Forelimb muscle (tissue), 1 donor: ENCODE data around the gene TAF7L. TPM values are rescaled to one million over a fixed set of nuclear protein-coding genes. Genes with fewer than 3 reads are reported as not detected.

ENCODE experiments used
- DNase-seq: peaks from one replicate; pipeline ENCODE4 v3.0.0-alpha.2; 2013; ENCODE audit warnings: low read depth
- polyA plus RNA-seq: library from polyadenylated mRNA; unstranded; fragments of 120-200 nt; gene quantifications from one replicate; pipeline ENCODE4 v1.2.1, GENCODE V29; 2013; ENCODE audit not compliant: insufficient read length

TAF7L gene
- polyA plus RNA-seq, 1 donor = 0.25 TPM

DNA sequence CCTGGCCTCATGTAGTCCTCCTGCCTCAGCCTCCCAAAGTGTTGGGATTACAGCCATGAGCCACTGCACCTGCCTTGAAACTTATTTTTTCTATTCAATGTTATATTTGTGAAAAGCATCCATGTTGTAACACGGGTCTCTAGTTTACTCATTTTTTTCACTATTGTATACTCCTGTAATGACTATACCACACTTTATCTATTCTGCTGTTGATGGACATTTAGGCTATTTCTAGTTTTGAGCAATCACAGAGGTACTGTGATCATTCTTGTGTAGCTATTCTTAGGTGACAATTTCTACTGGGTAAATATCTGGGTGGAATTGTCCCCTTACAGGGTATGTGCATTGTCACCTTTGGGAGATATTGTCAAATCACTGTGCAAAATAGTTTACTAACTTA is 67.9 kb downstream of the TAF7L start:
- no peak for DNase-seq

- no peak for DNase-seq
These were observed 70.4 kb downstream of the TAF7L start for GRCh38 chrX:101220662-101221260.

GRCh38 chrX:101219864-101220346 is 71.2 kb downstream of the TAF7L start:
- no peak for DNase-seq

- no peak for DNase-seq
These were observed 71.8 kb downstream of the TAF7L start, which contains the start of gene DRP2 for GRCh38 chrX:101219116-101219863. DRP2 (plus strand) TSS chrX:101219786; CDS start chrX:101231648, 11,862 bp downstream.

Other genes starting within 250 kb of the TAF7L start
- gene TRMT2B, start 239.2 kb downstream of the TAF7L start, polyA plus RNA-seq = 7.3 TPM
- 1.6 TPM for gene TMEM35A, start 212.5 kb downstream of the TAF7L start, polyA plus RNA-seq
- gene CENPI, start 193.1 kb downstream of the TAF7L start, polyA plus RNA-seq = 5.1 TPM
- gene DRP2, start 71.5 kb downstream of the TAF7L start, polyA plus RNA-seq = 1.6 TPM
- 9.0 TPM for gene TIMM8A, start 57.4 kb upstream of the TAF7L start, polyA plus RNA-seq
- 1.6 TPM for gene BTK, start 94.9 kb upstream of the TAF7L start, polyA plus RNA-seq
- gene RPL36A, start 99.7 kb upstream of the TAF7L start, polyA plus RNA-seq = 1,436 TPM
- gene GLA, start 116.6 kb upstream of the TAF7L start, polyA plus RNA-seq = 13.9 TPM
- 58.0 TPM for gene HNRNPH2, start 116.9 kb upstream of the TAF7L start, polyA plus RNA-seq
- gene ARMCX4, start 194.1 kb upstream of the TAF7L start, polyA plus RNA-seq = 68.0 TPM